ENCODE results near the gene AGBL1.

The AGBL1 gene

GRCh38 chr15:86042226-86042625, 37.4 kb upstream of the AGBL1 start:
- DNase-seq (ENCODE audit: low read depth), result no peak
- no peak for TF ChIP-seq CTCF (IDR thresholded peaks at IDR 0.05; ENCODE audit: control insufficient read depth, insufficient read depth, low read depth, low read length, missing control alignments)
- no peak overlapping the region for H3K4me3 ChIP-seq (ENCODE audit: control insufficient read depth, low read depth, low read length)

GRCh38 chr15:86044981-86045380, 34.7 kb upstream of the AGBL1 start:
- H3K4me3 ChIP-seq (ENCODE audit: control insufficient read depth, low read depth, low read length), result no peak overlapping the region
- TF ChIP-seq CTCF (IDR thresholded peaks at IDR 0.05; ENCODE audit: control insufficient read depth, insufficient read depth, low read depth, low read length, missing control alignments), result no peak
- no peak for DNase-seq (ENCODE audit: low read depth)

GRCh38 chr15:86054338-86054737, 25.3 kb upstream of the AGBL1 start:
- no peak overlapping the region for H3K4me3 ChIP-seq (ENCODE audit: control insufficient read depth, low read depth, low read length)
- TF ChIP-seq CTCF (IDR thresholded peaks at IDR 0.05; ENCODE audit: control insufficient read depth, insufficient read depth, low read depth, low read length, missing control alignments), result no peak
- no peak for DNase-seq (ENCODE audit: low read depth)

- H3K4me3 ChIP-seq (ENCODE audit: control insufficient read depth, low read depth, low read length), result no peak overlapping the region
- no peak for TF ChIP-seq CTCF (IDR thresholded peaks at IDR 0.05; ENCODE audit: control insufficient read depth, insufficient read depth, low read depth, low read length, missing control alignments)
- DNase-seq (ENCODE audit: low read depth), result no peak
Observed at GRCh38 chr15:86055688-86056087, 24.0 kb upstream of the AGBL1 start.

- no peak for DNase-seq (ENCODE audit: low read depth)
- H3K4me3 ChIP-seq (ENCODE audit: control insufficient read depth, low read depth, low read length), result no peak overlapping the region
- no peak for TF ChIP-seq CTCF (IDR thresholded peaks at IDR 0.05; ENCODE audit: control insufficient read depth, insufficient read depth, low read depth, low read length, missing control alignments)
Observed at GRCh38 chr15:86059851-86060250, 19.8 kb upstream of the AGBL1 start.

GRCh38 chr15:86060674-86061073, 19.0 kb upstream of the AGBL1 start:
- no peak for DNase-seq (ENCODE audit: low read depth)
- H3K4me3 ChIP-seq (ENCODE audit: control insufficient read depth, low read depth, low read length), result no peak overlapping the region
- TF ChIP-seq CTCF (IDR thresholded peaks at IDR 0.05; ENCODE audit: control insufficient read depth, insufficient read depth, low read depth, low read length, missing control alignments), result no peak

- no peak for TF ChIP-seq CTCF (IDR thresholded peaks at IDR 0.05; ENCODE audit: control insufficient read depth, insufficient read depth, low read depth, low read length, missing control alignments)
- no peak for DNase-seq (ENCODE audit: low read depth)
- no peak overlapping the region for H3K4me3 ChIP-seq (ENCODE audit: control insufficient read depth, low read depth, low read length)
Observed at GRCh38 chr15:86061581-86061980, 18.1 kb upstream of the AGBL1 start.

Data from AG09309 (cell line).